Measurements from ENCODE around the gene DCC. TPM values are rescaled to one million over a fixed set of nuclear protein-coding genes. Genes with fewer than 3 reads are reported as not detected.

DCC gene
- total and polyA plus RNA-seq, 10 donors: 0.03 to 9.2 (median 0.91) TPM; not detected in 1

- 87 to 100% (median 91%) methylated on average over 1 of the region's 1 CpG for WGBS, 5 donors
- no peak for DNase-seq
- TF ChIP-seq CTCF (IDR thresholded peaks at IDR 0.05 in 8 of 11, conservative IDR thresholded peaks at IDR 0.05 in 3 of 11): no peak
- no peak for TF ChIP-seq POLR2A (IDR thresholded peaks at IDR 0.05)
- TF ChIP-seq POLR2AphosphoS5 (IDR thresholded peaks at IDR 0.05): no peak
- peaks cover 0 to 6% (median 0%) of the 10 kb centered on the region in 6 donors for H3K4me1 ChIP-seq
- no peaks in the 10 kb centered on the region for H3K36me3 ChIP-seq
- intact Hi-C loops (cut with DNase I; ENCODE audit: low total_unique reads): no loop called here
- H3K9me3 ChIP-seq: peaks cover 0 to 4% (median 0%) of the 10 kb centered on the region in 8 donors
- H3K27ac ChIP-seq: no peak overlapping the region
- no peak overlapping the region for H3K4me3 ChIP-seq
- peaks cover 0 to 44% (median 28%) of the 10 kb centered on the region in 7 donors for H3K27me3 ChIP-seq (replicated peaks in 1 of 7)
Measured at GRCh38 chr18:52337276-52337675, 2.7 kb upstream of the DCC start.

- Histone ChIP-seq H3K27ac (no peak overlapping the region), H3K9me3 (peaks cover 0 to 4% (median 0%) of the 10 kb centered on the region in 8 donors), H3K36me3 (no peaks in the 10 kb centered on the region), H3K4me3 (peak overlapping the region in 1 of 8 donors; percentile 41), H3K27me3 (replicated peaks in 1 of 7) (peaks cover 0 to 65% (median 39%) of the 10 kb centered on the region in 7 donors), H3K4me1 (peaks cover 0 to 6% (median 0%) of the 10 kb centered on the region in 6 donors)
- TF ChIP-seq POLR2A (IDR thresholded peaks at IDR 0.05) (no peak), CTCF (IDR thresholded peaks at IDR 0.05 in 8 of 11, conservative IDR thresholded peaks at IDR 0.05 in 3 of 11) (no peak), POLR2AphosphoS5 (IDR thresholded peaks at IDR 0.05) (no peak)
- WGBS, 5 donors: 5 to 9% (median 8%) methylated on average over 32 of the region's 32 CpGs
- no peak for DNase-seq
- intact Hi-C loops (cut with DNase I; ENCODE audit: low total_unique reads): no loop called here
Measured at GRCh38 chr18:52340406-52341102, 557 bp downstream of the DCC start.

GRCh38 chr18:52341103-52341432 is 1.1 kb downstream of the DCC start:
- H3K4me1 ChIP-seq: peaks cover 0 to 6% (median 0%) of the 10 kb centered on the region in 6 donors
- no peaks in the 10 kb centered on the region for H3K36me3 ChIP-seq
- no peak for DNase-seq
- WGBS, 5 donors: 8 to 9% (median 8%) methylated on average over 7 of the region's 7 CpGs
- peaks cover 0 to 4% (median 0%) of the 10 kb centered on the region in 8 donors for H3K9me3 ChIP-seq
- H3K4me3 ChIP-seq: no peak overlapping the region
- no peak overlapping the region for H3K27ac ChIP-seq
- peaks cover 0 to 65% (median 39%) of the 10 kb centered on the region in 7 donors for H3K27me3 ChIP-seq (replicated peaks in 1 of 7)
- TF ChIP-seq POLR2A (IDR thresholded peaks at IDR 0.05): no peak
- no peak for TF ChIP-seq POLR2AphosphoS5 (IDR thresholded peaks at IDR 0.05)
- no peak for TF ChIP-seq CTCF (IDR thresholded peaks at IDR 0.05 in 8 of 11, conservative IDR thresholded peaks at IDR 0.05 in 3 of 11)
- intact Hi-C loops (cut with DNase I; ENCODE audit: low total_unique reads): no loop called here

- 3 to 9% (median 6%) methylated on average over 32 to 45 of the region's 45 CpGs for WGBS, 5 donors
- Histone ChIP-seq H3K4me1 (peaks cover 0 to 6% (median 0%) of the 10 kb centered on the region in 6 donors), H3K27ac (no peak overlapping the region), H3K9me3 (peaks cover 0 to 4% (median 0%) of the 10 kb centered on the region in 8 donors), H3K27me3 (replicated peaks in 1 of 7) (peaks cover 0 to 65% (median 39%) of the 10 kb centered on the region in 7 donors), H3K4me3 (no peak overlapping the region), H3K36me3 (no peaks in the 10 kb centered on the region)
- intact Hi-C loops (cut with DNase I; ENCODE audit: low total_unique reads): no loop called here
- DNase-seq: no peak
- TF ChIP-seq CTCF (IDR thresholded peaks at IDR 0.05 in 8 of 11, conservative IDR thresholded peaks at IDR 0.05 in 3 of 11) (no peak), POLR2A (IDR thresholded peaks at IDR 0.05) (no peak), POLR2AphosphoS5 (IDR thresholded peaks at IDR 0.05) (no peak)
Measured at GRCh38 chr18:52341608-52342381, 1.8 kb downstream of the DCC start.

All from spleen (tissue), 11 donors.